ENCODE measurements around the gene RERE. TPM values are rescaled to one million over a fixed set of nuclear protein-coding genes. Genes with fewer than 3 reads are reported as not detected.

RERE gene
- polyA plus RNA-seq, 1 experiment: 14.3 TPM

GRCh38 chr1:8641377-8641997 is 176.0 kb downstream of the RERE start:
- Histone ChIP-seq H3K9me3 (ENCODE audit: control insufficient read depth, insufficient read depth, low read length) (no peaks in the 10 kb centered on the region), H3K27ac (ENCODE audit: low read depth, low read length) (no peak overlapping the region), H3K4me3 (ENCODE audit: low read depth, low read length) (no peak overlapping the region), H3K27me3 (ENCODE audit: control insufficient read depth, insufficient read depth, low read length) (no peaks in the 10 kb centered on the region)
- ChIA-PET POLR2A (no interaction called here), CTCF (no interaction called here)
- no peak for DNase-seq (ENCODE audit: low read depth, low spot score)
- TF ChIP-seq CTCF (IDR thresholded peaks at IDR 0.05; ENCODE audit: low read depth, low read length): no peak

- ChIA-PET CTCF (no interaction called here), POLR2A (no interaction called here)
- Histone ChIP-seq H3K4me3 (ENCODE audit: low read depth, low read length) (no peak overlapping the region), H3K27ac (ENCODE audit: low read depth, low read length) (no peak overlapping the region), H3K9me3 (ENCODE audit: control insufficient read depth, insufficient read depth, low read length) (no peaks in the 10 kb centered on the region), H3K27me3 (ENCODE audit: control insufficient read depth, insufficient read depth, low read length) (no peaks in the 10 kb centered on the region)
- no peak for DNase-seq (ENCODE audit: low read depth, low spot score)
- no peak for TF ChIP-seq CTCF (IDR thresholded peaks at IDR 0.05; ENCODE audit: low read depth, low read length)
Measured at GRCh38 chr1:8640950-8641349, 176.5 kb downstream of the RERE start.

GRCh38 chr1:8639148-8639547 is 178.3 kb downstream of the RERE start:
- ChIA-PET CTCF (interaction anchor here (1.0 to 2.1 kb wide), 2 partner anchors 12 to 87 kb away, joined by 3 to 5 read pairs; no protein-coding TSS in a partner anchor), POLR2A (no interaction called here)
- H3K27ac ChIP-seq (ENCODE audit: low read depth, low read length): no peak overlapping the region
- H3K27me3 ChIP-seq (ENCODE audit: control insufficient read depth, insufficient read depth, low read length): no peaks in the 10 kb centered on the region
- DNase-seq (ENCODE audit: low read depth, low spot score): no peak
- H3K9me3 ChIP-seq (ENCODE audit: control insufficient read depth, insufficient read depth, low read length): no peaks in the 10 kb centered on the region
- no peak for TF ChIP-seq CTCF (IDR thresholded peaks at IDR 0.05; ENCODE audit: low read depth, low read length)
- H3K4me3 ChIP-seq (ENCODE audit: low read depth, low read length): no peak overlapping the region

- H3K9me3 ChIP-seq (ENCODE audit: control insufficient read depth, insufficient read depth, low read length): no peaks in the 10 kb centered on the region
- H3K27me3 ChIP-seq (ENCODE audit: control insufficient read depth, insufficient read depth, low read length): no peaks in the 10 kb centered on the region
- no peak overlapping the region for H3K4me3 ChIP-seq (ENCODE audit: low read depth, low read length)
- H3K27ac ChIP-seq (ENCODE audit: low read depth, low read length): no peak overlapping the region
- no peak for DNase-seq (ENCODE audit: low read depth, low spot score)
- ChIA-PET CTCF (no interaction called here), POLR2A (no interaction called here)
- no peak for TF ChIP-seq CTCF (IDR thresholded peaks at IDR 0.05; ENCODE audit: low read depth, low read length)
Measured at GRCh38 chr1:8633741-8634501, 183.5 kb downstream of the RERE start.

GRCh38 chr1:8632102-8632501 is 185.3 kb downstream of the RERE start:
- no peaks in the 10 kb centered on the region for H3K9me3 ChIP-seq (ENCODE audit: control insufficient read depth, insufficient read depth, low read length)
- CTCF ChIA-PET: interaction anchor here (0.7 to 1.4 kb wide), 2 partner anchors 31 to 217 kb away, joined by 3 read pairs; no protein-coding TSS in a partner anchor
- POLR2A ChIA-PET: no interaction called here
- H3K4me3 ChIP-seq (ENCODE audit: low read depth, low read length): no peak overlapping the region
- no peak for TF ChIP-seq CTCF (IDR thresholded peaks at IDR 0.05; ENCODE audit: low read depth, low read length)
- H3K27me3 ChIP-seq (ENCODE audit: control insufficient read depth, insufficient read depth, low read length): no peaks in the 10 kb centered on the region
- no peak overlapping the region for H3K27ac ChIP-seq (ENCODE audit: low read depth, low read length)
- DNase-seq (ENCODE audit: low read depth, low spot score): no peak

Measured in AG04450 (cell line).